GM21423 (cell line): ENCODE data around the gene ADGRB3.
A peak's percentile ranks its signal among the peaks of the same experiment; 100 is the strongest.
"Not testable (repeated sequence)": the region's sequence is repeated elsewhere in the genome, so short reads cannot be mapped to it uniquely, and the experiment has no call there.

Experiments
- ATAC-seq: cut with Tn5 transposase; IDR thresholded peaks from one replicate; pipeline ENCODE4 v1.9.1; 2021; ENCODE audit warnings: mild to moderate bottlenecking, moderate library complexity; ENCODE audit not compliant: unreplicated experiment

The ADGRB3 gene

GRCh38 chr6:68912805-68913204 is 277.7 kb downstream of the ADGRB3 start:
- ATAC-seq, result not testable (repeated sequence)

GRCh38 chr6:68915586-68915985 is 280.5 kb downstream of the ADGRB3 start:
- no peak for ATAC-seq

- ATAC-seq, result no peak
These were observed 284.5 kb downstream of the ADGRB3 start for GRCh38 chr6:68919537-68919936.

GRCh38 chr6:68941345-68941744 is 306.3 kb downstream of the ADGRB3 start:
- no peak for ATAC-seq

GRCh38 chr6:68947721-68948120 is 312.6 kb downstream of the ADGRB3 start:
- no peak for ATAC-seq

GRCh38 chr6:68951270-68951669 is 316.2 kb downstream of the ADGRB3 start:
- no peak for ATAC-seq

- no peak for ATAC-seq
These were observed 323.2 kb downstream of the ADGRB3 start for GRCh38 chr6:68958327-68958726.

- ATAC-seq, result peak; percentile 75
These were observed 332.6 kb downstream of the ADGRB3 start for GRCh38 chr6:68967549-68968300.

GRCh38 chr6:68968301-68968649 is 333.2 kb downstream of the ADGRB3 start:
- no peak for ATAC-seq

- no peak for ATAC-seq
These were observed 338.0 kb downstream of the ADGRB3 start for GRCh38 chr6:68973066-68973465.

GRCh38 chr6:68975064-68975463 is 340.0 kb downstream of the ADGRB3 start:
- ATAC-seq, result no peak

- no peak for ATAC-seq
These were observed 340.7 kb downstream of the ADGRB3 start for GRCh38 chr6:68975816-68976215.

- ATAC-seq, result no peak
These were observed 341.2 kb downstream of the ADGRB3 start for GRCh38 chr6:68976260-68976659.

GRCh38 chr6:68978411-68978810 is 343.3 kb downstream of the ADGRB3 start:
- no peak for ATAC-seq

- ATAC-seq, result not testable (repeated sequence)
These were observed 346.6 kb downstream of the ADGRB3 start for GRCh38 chr6:68981668-68982067.

GRCh38 chr6:68988698-68989097 is 353.6 kb downstream of the ADGRB3 start:
- ATAC-seq, result no peak

GRCh38 chr6:68990317-68990716 is 355.2 kb downstream of the ADGRB3 start:
- no peak for ATAC-seq

- no peak for ATAC-seq
These were observed 358.8 kb downstream of the ADGRB3 start for GRCh38 chr6:68993911-68994310.

GRCh38 chr6:68994521-68994920 is 359.4 kb downstream of the ADGRB3 start:
- ATAC-seq, result no peak

- ATAC-seq, result no peak
These were observed 370.1 kb downstream of the ADGRB3 start for GRCh38 chr6:69005199-69005598.

GRCh38 chr6:69007781-69008180 is 372.7 kb downstream of the ADGRB3 start:
- ATAC-seq, result no peak

- no peak for ATAC-seq
These were observed 377.1 kb downstream of the ADGRB3 start for GRCh38 chr6:69012211-69012610.

GRCh38 chr6:69012876-69013275 is 377.8 kb downstream of the ADGRB3 start:
- no peak for ATAC-seq
